HG03039 (cell line): ENCODE results near the gene SDR42E2.
"Not testable (repeated sequence)": the region's sequence is repeated elsewhere in the genome, so short reads cannot be mapped to it uniquely, and the experiment has no call there.

Source experiments
- ATAC-seq: cut with Tn5 transposase; IDR thresholded peaks from one replicate; pipeline ENCODE4 v1.9.1; 2021; ENCODE audit warnings: mild to moderate bottlenecking, moderate library complexity; ENCODE audit not compliant: unreplicated experiment

SDR42E2 gene

DNA sequence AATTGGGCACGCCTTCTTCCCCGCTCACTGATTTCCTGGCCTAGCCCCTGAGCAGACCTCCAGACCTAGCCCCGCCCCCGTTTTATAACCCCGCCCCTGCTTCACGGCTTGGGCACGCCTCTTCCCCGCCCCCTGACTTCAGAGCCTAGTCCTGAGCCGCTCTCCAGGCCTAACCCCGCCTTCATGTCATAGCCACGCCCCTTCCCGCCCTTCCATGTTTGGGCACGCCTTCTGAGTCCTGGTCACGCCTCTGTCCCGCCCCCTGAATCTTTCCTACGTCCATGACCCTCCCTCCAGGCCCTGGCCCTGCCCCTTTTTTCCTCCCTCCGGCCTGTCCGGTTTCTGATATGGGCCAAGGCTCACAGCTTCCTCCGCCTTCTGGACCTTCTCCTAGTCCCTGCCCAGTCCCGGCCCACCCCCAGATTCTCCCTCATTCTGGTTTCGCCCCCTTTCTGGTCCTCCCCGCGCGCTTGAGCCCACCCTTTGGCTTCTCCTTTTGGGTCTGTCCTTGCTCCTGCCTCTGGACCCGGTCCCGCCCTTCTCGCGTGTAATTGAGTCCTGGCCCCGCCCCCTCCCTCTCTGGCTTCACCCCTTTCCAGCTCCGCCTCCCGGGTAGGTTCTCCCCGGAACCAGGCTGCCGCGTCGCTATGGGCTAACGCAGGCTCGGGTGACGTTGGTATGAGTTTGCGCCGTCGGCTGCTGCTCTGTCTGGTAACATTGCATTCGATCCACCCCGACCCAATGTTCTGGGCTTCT is 28.6 kb downstream of the SDR42E2 start:
- ATAC-seq: peak; percentile 38

DNA sequence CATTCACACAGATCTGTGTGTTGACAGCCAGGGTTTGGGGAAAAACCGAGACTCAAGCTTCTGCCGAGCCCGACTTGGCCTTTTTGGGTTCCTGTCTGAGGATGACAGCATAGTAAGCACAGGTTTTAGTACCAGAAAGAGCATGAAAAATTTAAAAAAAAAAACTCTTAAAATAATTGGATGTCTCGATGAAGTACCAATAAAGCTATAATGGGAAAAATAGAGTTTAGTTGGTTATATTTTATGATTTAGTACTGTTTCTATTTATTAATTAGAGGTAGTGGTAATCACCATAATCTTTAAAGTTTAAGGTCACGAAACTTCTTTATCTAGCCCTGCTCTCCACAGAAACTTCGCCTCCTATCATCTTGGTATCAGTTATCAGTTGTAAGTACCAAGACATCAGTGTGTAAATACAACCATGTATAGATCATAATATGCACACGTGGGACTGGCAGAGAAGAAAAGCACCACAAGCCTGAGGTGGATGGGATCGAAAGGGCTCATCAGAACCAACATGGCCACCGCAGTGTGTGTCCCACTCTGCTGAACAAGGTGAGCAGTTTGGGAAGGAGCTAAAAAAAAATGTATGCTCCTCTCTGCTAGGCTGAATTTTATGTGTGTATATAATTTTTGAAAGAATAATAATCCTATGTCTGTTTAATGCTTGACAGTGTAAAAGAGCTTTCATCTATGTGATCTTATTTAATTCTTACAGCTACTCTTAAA is 29.4 kb downstream of the SDR42E2 start:
- ATAC-seq: no peak

DNA sequence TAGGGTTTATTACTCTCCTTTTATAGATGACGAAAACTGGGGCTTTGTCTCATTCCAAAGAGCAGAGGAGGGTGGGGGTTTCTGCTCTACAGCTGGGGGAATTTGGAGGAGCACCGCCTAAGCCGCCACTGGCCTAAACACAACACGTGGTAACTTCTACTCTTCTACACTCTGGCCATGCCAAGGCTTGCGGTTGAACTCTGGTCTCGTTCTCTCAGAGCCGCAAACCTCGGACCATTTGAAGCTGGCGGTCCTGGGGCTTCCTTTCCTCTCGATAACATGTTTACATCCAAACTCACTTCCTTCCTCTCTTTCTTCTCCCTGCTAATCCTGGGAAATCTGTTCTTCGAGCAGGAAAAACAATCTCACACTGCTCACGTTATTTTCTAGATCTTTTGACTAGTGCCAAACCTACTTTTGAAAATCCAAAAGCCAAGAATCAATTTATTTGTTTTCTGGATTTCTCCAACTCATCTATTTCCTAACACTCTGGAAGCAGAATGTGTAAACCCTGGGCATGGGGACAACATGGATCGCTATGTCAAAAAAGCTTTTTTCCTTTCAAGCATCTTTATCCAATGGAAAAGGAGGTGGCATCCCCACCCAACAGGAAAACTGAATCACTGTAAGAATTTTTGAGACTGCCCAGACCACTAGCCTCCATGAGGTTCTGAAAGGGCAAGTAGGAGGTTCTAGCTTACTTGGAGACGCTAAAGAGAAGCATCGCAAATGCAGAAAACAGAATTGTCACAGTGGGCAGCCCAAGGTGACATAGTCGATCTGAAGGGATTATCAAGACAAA is 30.2 kb downstream of the SDR42E2 start:
- no peak for ATAC-seq

DNA sequence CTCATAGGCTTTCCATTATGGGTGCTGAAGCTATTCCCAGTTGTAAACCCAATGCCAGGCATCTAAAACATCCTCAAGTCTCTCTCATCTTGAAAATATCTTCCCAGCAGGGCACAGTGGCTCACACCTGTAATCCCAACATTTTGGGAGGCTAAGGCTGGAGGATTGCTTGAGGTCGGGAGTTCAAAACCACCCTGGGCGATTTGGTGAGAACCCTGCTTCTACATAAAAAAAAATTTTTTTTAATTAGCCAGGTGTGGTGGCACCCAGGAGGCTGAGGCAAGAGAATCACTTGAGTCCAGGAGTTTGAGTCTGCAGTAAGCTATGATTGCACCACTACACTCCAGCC is 30.7 kb downstream of the SDR42E2 start:
- no peak for ATAC-seq

DNA sequence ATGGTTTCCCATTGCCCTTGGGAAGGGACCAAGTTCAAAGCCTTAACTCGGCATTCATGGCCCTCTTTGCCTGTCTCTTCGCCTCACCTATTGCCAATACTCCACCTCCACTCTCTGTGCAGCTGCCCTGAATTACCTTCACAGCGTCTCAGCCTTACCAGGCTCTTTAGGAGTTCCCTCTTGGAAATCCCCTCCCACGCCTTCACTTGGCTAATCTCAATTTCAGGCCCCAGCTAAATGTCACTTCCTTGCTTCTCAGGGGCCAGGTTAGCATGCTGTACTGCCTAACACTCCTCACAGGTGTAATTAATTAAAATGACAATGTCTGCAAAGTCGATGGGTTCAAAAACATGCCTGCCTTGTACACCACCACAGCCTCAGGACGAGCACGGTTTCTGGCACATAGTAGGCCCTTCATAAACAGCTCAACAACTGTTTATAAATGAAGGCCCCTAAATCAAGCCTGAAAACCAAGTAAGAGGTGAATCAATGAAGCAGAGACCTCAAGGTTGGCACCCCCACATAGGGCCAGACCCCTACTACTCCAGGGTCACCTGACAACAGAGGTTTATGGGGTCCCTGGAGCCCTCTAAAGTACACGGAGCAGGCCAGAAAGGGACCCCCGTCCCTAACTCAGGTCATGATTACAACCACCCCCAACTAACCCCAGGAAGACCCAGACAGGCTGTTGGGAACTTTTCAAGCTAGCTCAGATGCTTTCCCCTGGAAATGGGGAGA is 32.6 kb downstream of the SDR42E2 start:
- ATAC-seq: no peak

DNA sequence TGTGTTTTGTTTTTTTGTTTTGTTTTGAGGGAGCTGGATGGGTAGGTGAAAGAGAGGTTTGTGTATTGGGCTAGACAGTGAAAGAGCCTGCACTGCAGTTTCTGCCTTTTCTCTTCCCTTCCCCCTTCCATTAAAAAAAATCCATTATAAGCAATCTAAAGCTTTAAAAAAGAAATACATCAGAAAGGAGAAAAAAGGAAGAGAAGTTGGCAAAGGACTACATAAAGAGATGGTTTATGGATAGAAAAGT is 33.1 kb downstream of the SDR42E2 start:
- ATAC-seq: no peak

DNA sequence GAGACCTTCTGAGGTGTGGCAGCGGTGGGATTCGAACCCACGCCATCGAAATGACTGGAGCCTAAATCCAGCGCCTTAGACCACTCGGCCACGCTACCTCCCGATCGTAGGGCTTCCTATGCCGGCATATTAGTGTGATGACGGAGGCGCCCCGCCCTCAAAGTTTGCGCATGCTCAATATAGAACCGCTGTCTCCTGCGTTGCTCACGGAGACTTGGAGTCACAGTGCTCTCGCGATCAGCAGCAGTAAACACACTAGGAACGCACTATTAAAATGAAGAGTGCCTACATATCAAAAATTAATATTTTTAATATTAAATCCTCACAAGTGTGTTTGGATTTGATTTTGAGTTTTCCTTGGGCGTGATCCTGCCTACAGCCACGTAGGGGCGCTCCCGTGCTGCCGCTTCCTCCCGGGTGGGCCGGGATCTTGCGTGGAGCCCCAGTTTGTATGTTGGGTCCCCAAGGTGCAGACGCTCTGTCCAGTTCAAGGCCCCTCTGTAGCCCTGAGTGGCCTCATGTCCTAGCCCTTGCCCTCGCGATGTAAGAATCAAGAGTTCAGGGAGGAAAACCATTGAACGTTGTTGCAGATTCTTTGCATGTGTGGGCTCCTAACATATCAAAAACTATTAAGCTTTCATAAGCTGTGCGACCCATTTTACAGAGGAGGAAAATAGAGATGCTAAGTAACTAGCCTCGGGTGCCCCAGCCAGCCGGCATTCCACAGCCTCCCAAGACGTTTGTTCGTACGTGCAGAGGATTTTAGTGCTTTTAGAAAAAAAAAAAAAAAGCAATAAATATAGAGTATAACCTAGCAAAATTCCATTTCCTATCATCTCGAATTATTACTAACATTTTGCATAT is 33.6 kb downstream of the SDR42E2 start:
- ATAC-seq: no peak

DNA sequence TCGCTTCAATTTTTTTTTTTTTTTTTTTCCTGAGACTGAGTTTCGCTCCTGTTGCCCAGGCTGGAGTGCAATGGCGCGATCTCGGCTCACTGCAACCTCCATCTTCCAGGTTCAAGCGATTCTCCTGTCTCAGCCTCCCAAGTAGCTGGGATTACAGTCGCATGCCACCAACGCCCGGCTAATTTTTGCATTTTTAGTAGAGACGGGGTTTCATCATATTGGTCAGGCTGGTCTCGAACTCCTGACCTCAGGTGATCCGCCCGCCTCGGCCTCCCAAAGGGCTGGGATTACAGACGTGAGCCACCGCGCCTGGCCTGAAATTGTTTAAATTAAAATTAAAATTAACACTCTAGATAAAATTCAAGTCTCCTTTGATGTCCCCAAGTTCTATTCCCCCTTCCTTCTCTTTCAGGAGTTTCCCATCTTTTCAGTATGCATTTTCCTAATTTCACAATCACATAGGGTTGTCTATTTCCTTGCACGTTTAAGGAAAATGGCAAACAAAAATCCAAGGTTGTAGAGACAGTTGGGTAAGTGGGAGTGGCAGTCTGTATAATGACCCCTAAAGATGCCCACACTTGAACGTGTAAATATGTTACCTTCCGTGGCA is 34.4 kb downstream of the SDR42E2 start:
- ATAC-seq: not testable (repeated sequence)

DNA sequence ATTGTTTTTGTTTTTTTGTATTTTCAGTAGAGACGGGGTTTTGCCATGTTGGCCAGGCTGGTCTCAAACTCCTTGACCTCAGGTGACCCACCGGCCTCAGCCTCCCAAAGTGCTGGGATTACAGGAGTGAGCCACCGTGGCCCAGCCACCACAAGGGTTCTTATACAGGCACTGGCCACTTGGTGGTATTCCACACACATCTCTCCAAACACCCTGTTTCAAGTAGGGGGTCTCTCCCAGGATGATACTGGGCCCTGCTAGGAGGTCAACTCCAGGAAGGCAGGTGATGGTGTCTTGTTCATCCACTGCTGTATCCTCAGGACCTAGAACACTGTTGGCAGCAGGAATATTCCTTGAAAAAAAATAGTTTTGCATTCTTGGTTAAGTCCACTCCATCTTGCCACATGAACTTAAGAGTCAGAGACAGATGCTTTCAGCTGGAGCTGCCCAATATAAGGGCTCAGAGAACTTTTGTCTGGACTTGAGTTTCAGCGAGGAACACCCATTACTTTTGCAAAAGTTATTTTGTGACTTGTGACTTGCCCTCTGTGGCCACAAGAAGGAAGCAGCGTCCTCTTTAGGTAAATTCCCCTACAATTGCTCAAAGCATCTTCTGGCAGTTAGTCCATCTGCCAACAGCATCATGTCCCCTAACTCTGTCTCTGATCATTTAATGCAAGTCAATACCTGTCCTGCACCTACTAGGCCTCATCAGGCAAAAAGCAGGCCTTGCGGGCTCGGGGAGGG is 36.4 kb downstream of the SDR42E2 start:
- no peak for ATAC-seq

DNA sequence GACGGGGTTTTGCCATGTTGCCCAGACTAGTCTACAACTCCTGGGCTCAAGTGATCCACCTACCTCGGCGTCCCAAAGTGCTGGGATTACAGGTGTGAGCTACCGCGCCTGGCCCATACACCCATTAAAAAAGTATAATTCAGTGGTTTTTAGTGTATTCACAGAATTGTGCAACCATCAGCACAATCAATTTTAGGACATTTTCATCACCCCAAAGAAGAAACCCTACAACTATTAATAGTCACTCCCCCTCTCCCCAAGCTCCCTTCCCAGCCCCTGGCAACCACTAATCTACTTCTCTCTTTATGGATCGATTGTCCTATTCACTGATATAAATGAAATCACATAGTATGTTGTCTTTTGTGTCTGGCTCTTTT is 39.9 kb downstream of the SDR42E2 start:
- ATAC-seq: no peak

DNA sequence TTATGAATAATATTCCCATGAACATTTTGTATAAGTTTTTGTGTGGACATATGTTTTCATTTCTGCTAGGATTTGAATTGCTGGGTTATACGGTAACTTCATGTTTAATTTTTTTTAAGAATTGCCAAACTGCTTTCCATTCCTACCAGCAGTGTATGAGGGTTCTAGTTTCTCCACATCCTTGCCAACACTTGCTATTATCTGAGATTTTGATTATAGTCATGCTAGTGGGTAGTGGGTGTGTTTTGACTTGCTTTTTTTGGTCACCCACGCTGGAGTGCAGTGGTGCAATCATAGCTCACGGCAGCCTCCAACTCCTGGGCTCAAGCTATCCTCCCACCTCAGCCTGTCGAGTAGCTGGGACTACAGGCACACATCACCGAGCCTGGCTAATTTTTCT is 40.8 kb downstream of the SDR42E2 start:
- no peak for ATAC-seq

DNA sequence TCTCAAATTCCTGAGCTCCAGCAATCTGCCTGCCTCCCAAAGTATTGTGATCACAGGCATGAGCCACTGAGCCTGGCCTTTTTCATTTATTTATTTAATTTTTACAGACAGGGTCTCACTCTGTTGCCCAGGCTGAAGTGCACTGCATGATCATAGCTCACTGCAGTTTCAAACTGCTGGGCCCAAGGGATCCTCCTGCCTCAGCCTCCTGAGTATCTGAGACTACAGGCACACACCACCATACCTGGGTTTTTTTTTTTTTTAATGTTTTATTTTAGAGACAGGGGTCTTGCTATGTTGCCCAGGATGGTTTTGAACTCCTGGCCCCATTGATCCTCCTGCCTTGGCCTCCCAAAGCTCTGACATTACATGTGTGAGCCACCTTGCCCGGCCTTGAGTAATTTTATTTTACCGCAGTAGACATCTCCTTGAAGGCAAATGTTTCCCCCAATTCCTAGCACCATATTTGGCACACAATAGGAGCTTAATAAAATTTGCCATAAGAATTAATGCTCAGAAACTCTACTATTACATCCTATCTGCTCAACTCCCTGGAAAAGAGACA is 41.9 kb downstream of the SDR42E2 start:
- no peak for ATAC-seq

DNA sequence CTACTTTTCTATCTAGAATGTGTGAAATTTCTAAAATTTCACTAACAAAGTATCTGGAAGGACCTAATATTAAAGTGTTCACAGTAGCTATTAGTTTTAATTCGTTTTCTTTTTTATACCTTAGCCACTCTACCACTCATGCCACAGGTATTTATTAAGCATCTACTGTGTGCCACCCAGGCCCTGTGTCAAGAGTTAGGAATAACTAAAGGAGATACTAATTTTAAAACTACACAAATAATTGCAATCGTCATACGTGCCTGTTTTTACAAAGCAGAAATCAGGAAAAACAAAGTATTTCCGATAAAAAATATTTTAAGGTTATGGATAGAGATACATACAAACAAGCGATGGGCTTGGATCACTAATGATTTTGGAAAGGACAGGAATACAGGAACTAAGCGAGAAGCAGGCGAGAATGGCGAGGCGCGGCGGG is 43.3 kb downstream of the SDR42E2 start:
- ATAC-seq: no peak

DNA sequence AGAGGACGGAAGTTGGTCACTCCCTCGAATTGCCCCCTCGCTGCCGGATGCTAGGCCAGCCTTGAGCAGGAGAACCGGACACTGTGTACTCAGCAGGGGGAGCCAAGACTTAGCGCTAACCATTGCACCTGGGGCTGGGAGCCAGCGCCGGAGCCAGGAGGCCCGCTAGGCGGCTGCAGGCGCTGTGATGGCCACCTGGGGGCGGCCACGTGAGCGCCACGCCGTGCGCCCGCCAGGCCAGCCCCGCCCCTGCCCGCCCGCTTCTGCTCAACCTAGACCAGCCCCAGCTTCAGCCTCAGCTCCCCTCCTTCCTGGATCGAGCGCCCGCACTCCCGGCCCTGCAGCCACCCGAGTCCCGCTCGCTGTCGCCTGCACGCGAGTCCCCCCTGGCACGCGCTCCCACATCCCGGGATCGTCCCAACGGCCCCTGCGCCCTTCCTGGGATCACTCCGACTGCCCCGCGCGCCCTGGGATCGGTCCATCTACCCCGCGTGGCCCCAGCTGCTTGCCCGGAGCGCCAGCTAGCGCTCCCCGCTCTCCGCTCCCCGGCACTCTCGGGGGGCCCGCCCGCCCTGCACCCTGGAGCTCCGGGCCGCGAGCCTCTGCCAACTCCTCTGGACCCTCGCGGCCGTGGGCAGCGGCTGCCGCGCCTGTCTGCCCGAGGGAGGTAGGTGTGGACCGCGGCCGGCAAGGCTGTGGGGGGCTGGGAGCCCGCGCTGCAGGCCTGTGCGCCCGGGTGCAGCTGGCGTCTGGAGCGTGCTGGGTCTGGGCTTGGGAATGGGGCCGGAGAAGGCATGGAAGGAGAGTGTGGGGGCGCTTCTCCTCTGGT is 43.9 kb downstream of the SDR42E2 start, which contains the start of gene EEF2K:
Gene EEF2K (plus strand): TSS at position 266 of the 829 bp plus-strand sequence. CDS start 19,452 bp downstream, outside the sequence.
- ATAC-seq: peak; percentile 67

DNA sequence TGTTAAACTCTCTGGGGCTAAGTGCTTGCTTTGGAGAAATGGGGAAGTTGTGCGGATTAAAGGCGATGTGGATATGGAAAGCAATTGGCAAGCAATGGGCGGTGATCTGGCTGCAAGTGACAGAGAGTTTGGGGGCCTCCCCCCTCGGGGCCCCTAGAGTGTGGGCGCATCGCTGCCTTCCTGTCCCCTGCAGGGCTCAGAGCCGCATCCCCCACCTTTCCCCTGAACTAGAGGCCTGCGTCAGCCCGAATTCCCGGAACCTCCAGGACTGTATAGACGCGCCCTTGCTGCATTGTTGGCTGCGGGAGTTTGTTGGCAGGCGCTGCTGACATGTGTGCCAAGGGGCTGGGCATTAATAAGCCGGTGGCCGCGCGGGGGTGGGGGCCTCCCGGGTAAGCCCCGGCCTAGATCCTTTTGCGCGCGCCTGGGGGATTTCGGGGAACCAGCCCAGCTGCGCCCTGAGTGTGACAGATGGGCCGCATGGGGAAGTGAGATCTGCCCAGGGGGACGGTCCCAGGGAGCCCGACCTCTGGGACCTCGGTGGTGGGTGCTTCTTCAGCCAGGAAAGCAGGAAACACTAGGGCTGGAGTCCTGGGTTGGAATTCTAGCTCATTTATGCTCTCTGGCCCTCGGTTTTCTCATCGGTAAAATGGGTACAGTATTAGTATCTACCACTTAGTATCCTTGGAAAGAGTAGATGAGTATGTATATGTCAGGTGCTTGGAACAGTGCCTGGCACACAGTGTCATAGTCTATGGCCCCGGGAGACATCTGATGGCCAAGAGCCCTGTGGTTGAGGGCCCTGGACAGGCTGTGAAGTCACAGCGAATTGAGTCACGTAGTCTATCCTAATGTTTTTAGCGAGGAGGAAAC is 44.8 kb downstream of the SDR42E2 start:
- peak; percentile 32 for ATAC-seq

DNA sequence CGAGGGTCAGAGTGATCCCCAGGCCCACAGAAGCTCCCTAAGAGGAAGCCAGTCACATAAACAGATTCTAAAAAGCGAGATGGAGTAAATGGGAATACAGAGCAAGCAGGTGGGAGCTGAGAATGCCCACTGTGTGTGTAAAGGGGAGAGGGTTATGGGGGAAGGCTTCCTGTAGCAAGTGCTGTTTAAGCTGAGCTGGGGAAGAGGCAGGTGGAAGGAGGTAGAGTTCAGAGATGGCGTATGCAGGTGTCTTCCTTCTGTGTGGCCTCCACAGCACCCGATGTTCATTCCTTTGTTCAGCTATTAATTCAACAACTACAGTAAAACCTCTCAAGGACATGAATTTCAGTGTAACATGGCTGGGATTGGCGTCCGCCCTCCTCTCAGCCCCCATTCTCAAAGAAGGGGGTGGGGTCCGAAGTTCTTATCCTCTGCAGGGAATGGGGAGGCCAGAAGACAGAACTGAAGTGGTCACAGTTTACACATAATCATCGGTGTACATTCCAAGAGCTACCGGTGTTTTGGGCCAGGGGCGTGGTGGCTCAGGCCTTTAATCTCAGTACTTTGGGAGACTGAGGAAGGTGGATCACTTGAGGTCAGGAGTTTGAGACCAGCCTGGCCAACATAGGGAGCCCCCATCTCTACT is 45.5 kb downstream of the SDR42E2 start:
- ATAC-seq: no peak
